Stomach (tissue), 9 donors: Measurements from ENCODE around the gene WDR62. TPM values are rescaled to one million over a fixed set of nuclear protein-coding genes. Genes with fewer than 3 reads are reported as not detected.
"Not testable (repeated sequence)": the region's sequence is repeated elsewhere in the genome, so short reads cannot be mapped to it uniquely, and the experiment has no call there.

ENCODE experiments used
- DNase-seq, 2 donors: peaks; one replicate each; pipeline versions ENCODE4 v3.0.0 to v3.0.0-alpha.2; 2013 to 2019
- H3K27ac ChIP-seq, 5 donors: fragments of 200-600 bp in 4 of 5; sonication (generic) in 4 of 5; one replicate each; pipeline ENCODE4 v1.5.1; 2013 to 2019; ENCODE audit warnings: mild to moderate bottlenecking in 1 of 5, moderate library complexity in 1 of 5
- H3K27me3 ChIP-seq, 3 donors: fragments of 200-600 bp; sonication (generic); one replicate each; pipeline ENCODE4 v1.5.1; 2017 to 2019; ENCODE audit warnings: mixed run types in 1 of 3
- H3K36me3 ChIP-seq, 4 donors: fragments of 200-600 bp; sonication (generic); 1 replicate in 3 of 4; 2 replicates in 1 of 4; pipeline ENCODE4 v1.5.1; 2016 to 2019
- H3K4me1 ChIP-seq, 4 donors: fragments of 200-600 bp; sonication (generic); one replicate each; pipeline ENCODE4 v1.5.1; 2016 to 2019
- H3K4me3 ChIP-seq, 4 donors: fragments of 200-600 bp; sonication (generic) in 3 of 4; one replicate each; pipeline ENCODE4 v1.5.1; 2016 to 2019; ENCODE audit warnings: mild to moderate bottlenecking in 1 of 4
- H3K9me3 ChIP-seq, 4 donors: fragments of 200-600 bp; sonication (generic); one replicate each; pipeline ENCODE4 v1.5.1; 2016 to 2019
- EP300 ChIP-seq: sonication (generic); formaldehyde crosslinking; IDR thresholded peaks from one replicate; pipeline ENCODE4 v1.6.1; 2017; ENCODE audit warnings: antibody characterized with exemption
- POLR2A ChIP-seq, 4 donors: fragments of 450-650 bp; IDR thresholded peaks; one replicate each; pipeline ENCODE4 v1.6.1; 2016; ENCODE audit warnings: antibody characterized with exemption in 4 of 4, control low read depth in 2 of 4, mild to moderate bottlenecking in 1 of 4, moderate library complexity in 1 of 4
- POLR2AphosphoS5 ChIP-seq, 3 donors: sonication (generic); formaldehyde crosslinking; IDR thresholded peaks; one replicate each; pipeline ENCODE4 v1.6.1; 2016; ENCODE audit warnings: antibody characterized with exemption in 3 of 3
- WGBS, 5 donors: extraction: QIAGEN DNeasy Blood & Tissue Kit in 3 of 5; methylation state at CpG; one replicate each; pipeline versions ENCODE4 v1.1.5 to v1.1.7; 2013 to 2018; 5-methylcytosine and 5-hydroxymethylcytosine counted together
- intact Hi-C: fragments of 100-400 bp; cut with DNase I; formaldehyde crosslinking; loops from one replicate; pipeline ENCODE4 v1.15.1; 2023; ENCODE audit warnings: low total_unique reads
- polyA plus RNA-seq, 3 donors: library from polyadenylated mRNA; stranded (reverse); fragments of 200-250 nt; gene quantifications; one replicate each; pipeline ENCODE4 v1.2.3, GENCODE V29; 2013
- total RNA-seq, 5 donors: library from RNA; depleted of rRNA; stranded (reverse); fragments of >200 nt; gene quantifications; one replicate each; pipeline versions ENCODE4 v1.1.0 to v1.2.3, GENCODE V29; 2014 to 2016
- TF ChIP-seq, protein P1 (sequence below), 7 experiments: fragments of 450-650 bp in 4 of 7; fragments of 200-600 bp in 3 of 7; sonication (generic) in 3 of 7; IDR thresholded peaks; one replicate each; pipeline ENCODE4 v1.5.1; 2016 to 2019; ENCODE audit warnings: antibody characterized with exemption in 7 of 7, control low read depth in 2 of 7, mild to moderate bottlenecking in 1 of 7
- donor health status: healthy with polysubstance abuse.
- donor health status: Bipolar disorder and iron deficiency.
- donor health status: healthy.

Gene WDR62
- total and polyA plus RNA-seq, 8 donors: 0.29 to 15.2 (median 1.8) TPM

DNA sequence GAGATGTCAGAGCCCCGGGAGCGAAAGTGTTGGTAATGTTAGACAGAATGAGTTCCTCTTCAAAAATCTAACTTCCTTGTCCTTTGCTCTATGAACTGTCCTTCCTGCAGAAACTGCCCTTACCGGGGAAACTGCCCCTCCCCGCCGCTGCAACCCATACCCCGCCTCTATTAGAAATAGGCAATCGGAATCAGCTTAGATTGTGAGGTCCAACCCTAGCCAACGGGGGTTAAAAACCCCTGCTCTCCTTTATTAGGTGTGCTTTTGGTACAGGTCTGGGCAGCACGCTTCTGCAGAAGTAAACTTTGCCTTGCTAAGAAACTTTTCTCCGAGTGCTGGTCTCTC, 73.7 kb downstream of the WDR62 start:
- Histone ChIP-seq H3K4me3 (peak overlapping the region; percentile 38 to 47 (median 46)), H3K36me3 (peaks cover 12 to 29% (median 27%) of the 10 kb centered on the region in 4 donors), H3K4me1 (peaks cover 9 to 51% (median 18%) of the 10 kb centered on the region in 4 donors), H3K27ac (peak overlapping the region; percentile 86 to 94 (median 90)), H3K27me3 (no peaks in the 10 kb centered on the region), H3K9me3 (no peaks in the 10 kb centered on the region)
- intact Hi-C loops: no loop called here
- no peak for DNase-seq
- TF ChIP-seq, protein P1, sequence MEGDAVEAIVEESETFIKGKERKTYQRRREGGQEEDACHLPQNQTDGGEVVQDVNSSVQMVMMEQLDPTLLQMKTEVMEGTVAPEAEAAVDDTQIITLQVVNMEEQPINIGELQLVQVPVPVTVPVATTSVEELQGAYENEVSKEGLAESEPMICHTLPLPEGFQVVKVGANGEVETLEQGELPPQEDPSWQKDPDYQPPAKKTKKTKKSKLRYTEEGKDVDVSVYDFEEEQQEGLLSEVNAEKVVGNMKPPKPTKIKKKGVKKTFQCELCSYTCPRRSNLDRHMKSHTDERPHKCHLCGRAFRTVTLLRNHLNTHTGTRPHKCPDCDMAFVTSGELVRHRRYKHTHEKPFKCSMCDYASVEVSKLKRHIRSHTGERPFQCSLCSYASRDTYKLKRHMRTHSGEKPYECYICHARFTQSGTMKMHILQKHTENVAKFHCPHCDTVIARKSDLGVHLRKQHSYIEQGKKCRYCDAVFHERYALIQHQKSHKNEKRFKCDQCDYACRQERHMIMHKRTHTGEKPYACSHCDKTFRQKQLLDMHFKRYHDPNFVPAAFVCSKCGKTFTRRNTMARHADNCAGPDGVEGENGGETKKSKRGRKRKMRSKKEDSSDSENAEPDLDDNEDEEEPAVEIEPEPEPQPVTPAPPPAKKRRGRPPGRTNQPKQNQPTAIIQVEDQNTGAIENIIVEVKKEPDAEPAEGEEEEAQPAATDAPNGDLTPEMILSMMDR (IDR thresholded peaks at IDR 0.05): no peak
- TF ChIP-seq POLR2AphosphoS5 (IDR thresholded peaks at IDR 0.05): no peak
- no peak for TF ChIP-seq POLR2A (IDR thresholded peaks at IDR 0.05)
- no peak for TF ChIP-seq EP300
- WGBS, 5 donors: 7 to 13% (median 9%) methylated on average over 10 of the region's 10 CpGs

DNA sequence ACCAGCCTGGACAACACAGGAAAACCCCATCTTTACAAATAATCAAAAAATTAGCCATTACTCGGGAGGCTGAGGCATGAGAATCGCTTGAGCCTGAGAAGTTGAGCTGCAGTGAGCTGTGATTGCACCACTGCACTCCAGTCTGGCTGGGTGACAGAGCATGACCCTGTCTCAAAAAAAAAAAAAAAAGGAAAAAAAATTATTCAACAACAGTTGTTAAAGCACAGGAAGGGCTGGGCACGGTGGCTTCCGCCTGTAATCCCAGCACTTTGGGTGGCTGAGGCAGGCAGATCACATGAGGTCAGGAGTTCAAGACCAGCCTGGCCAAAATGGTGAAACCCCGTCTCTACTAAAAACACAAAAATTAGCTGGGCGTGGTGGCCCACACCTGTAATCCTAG, 76.5 kb downstream of the WDR62 start:
- DNase-seq, H3K36me3 ChIP-seq, H3K9me3 ChIP-seq, H3K27ac ChIP-seq, intact Hi-C loops, H3K4me3 ChIP-seq, H3K27me3 ChIP-seq: not testable (repeated sequence)
- H3K4me1 ChIP-seq: peaks cover 10 to 56% (median 20%) of the 10 kb centered on the region in 4 donors
- WGBS, 5 donors: 70 to 79% (median 75%) methylated on average over 6 of the region's 6 CpGs

DNA sequence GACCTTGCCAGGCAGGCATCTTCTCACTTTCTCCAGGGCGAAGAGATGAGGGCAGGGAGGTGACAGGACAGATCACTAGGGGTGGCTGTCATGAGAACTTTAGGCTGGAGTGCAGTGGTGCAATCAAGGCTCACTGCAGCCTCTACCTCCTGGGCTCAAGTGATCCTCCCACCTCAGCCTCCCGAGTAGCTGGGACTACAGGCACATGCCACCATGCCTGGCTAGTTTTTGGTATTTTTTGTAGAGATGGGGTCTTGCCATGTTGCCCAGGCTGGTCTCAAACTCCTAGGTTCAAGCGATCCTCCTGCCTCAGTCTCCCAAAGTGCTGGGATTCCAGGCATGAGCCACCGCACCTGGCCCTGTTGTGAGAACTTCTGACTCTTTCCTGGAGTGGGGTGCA, 80.2 kb downstream of the WDR62 start:
- intact Hi-C loops, H3K27ac ChIP-seq, H3K36me3 ChIP-seq, H3K9me3 ChIP-seq, DNase-seq, H3K27me3 ChIP-seq, H3K4me3 ChIP-seq: not testable (repeated sequence)
- peaks cover 7 to 63% (median 33%) of the 10 kb centered on the region in 4 donors for H3K4me1 ChIP-seq
- 86 to 95% (median 92%) methylated on average over 3 to 4 of the region's 4 CpGs for WGBS, 5 donors

DNA sequence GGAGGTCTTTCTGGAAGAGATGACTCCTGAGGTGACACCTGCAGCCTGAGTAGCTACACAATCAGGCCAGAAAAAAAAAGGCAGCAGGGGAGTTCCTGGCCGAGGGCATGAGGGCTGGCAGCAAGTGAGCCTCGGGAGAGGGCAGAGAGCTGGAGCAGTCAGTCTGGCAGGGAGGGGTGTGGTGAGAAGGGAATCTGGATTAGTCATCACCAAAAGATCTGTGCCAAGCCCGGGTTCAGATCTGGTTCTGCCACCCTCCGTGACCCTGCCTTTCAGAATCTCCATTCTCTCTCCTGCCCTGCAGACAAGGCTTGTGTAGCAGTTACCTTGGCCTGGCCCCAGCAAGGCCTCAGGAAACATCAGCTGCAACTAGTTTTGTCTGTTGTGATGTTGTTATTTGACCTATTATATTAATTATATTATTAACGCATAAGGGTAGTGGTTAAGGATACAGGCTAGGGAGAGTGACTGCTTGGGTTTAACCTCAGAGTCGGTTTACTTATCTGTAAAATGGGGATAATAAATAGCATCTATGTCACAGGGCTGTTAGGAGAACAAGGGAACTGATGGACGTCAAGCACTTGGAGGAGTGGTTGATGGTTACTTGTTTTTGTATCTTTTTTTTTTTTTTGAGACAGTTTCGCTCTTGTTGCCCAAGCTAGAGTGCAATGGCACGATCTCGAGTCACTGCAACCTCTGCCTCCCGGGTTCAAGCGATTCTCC, 82.4 kb downstream of the WDR62 start:
- TF ChIP-seq, protein P1 (IDR thresholded peaks at IDR 0.05): no peak
- TF ChIP-seq POLR2A (IDR thresholded peaks at IDR 0.05) (no peak), POLR2AphosphoS5 (IDR thresholded peaks at IDR 0.05) (peak in 2 of 3 donors; percentile 68 to 72)
- Histone ChIP-seq H3K4me1 (peaks cover 16 to 54% (median 41%) of the 10 kb centered on the region in 4 donors), H3K36me3 (peaks cover 2 to 8% (median 3%) of the 10 kb centered on the region in 4 donors), H3K27ac (peak overlapping the region; percentile 75 to 85 (median 84)), H3K9me3 (no peaks in the 10 kb centered on the region), H3K4me3 (peak overlapping the region in 2 of 4 donors; percentile 4 to 5), H3K27me3 (no peaks in the 10 kb centered on the region)
- DNase-seq: peak; percentile 80 to 83
- WGBS, 5 donors: 48 to 54% (median 52%) methylated on average over 12 of the region's 12 CpGs
- intact Hi-C loops: no loop called here

DNA sequence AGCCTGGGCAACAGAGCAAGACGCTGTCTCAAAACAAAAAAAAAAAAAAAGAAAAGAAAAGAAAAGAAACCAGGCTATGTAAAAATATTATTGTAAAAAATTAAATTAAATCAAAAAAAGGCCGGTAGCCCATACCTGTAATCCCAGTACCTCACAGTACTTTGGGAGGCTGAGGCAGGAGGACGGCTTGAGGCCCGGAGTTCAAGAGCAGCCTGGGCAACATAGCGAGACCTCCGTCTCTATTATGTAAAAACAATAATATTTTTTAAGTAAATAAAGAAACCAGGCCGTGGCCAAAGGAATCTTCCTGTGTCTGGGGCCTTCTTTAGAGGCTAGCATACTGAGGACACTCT, 84.4 kb downstream of the WDR62 start:
- peaks cover 16 to 51% (median 41%) of the 10 kb centered on the region in 4 donors for H3K4me1 ChIP-seq
- peak overlapping the region; percentile 95 to 99 (median 98) for H3K27ac ChIP-seq
- H3K4me3 ChIP-seq: peak overlapping the region; percentile 64 to 85 (median 80)
- WGBS, 5 donors: 41 to 54% (median 50%) methylated on average over 7 of the region's 7 CpGs
- H3K9me3 ChIP-seq: no peaks in the 10 kb centered on the region
- no peak for DNase-seq
- peaks cover 14 to 27% (median 22%) of the 10 kb centered on the region in 4 donors for H3K36me3 ChIP-seq
- H3K27me3 ChIP-seq: no peaks in the 10 kb centered on the region
- intact Hi-C loops: no loop called here
- TF ChIP-seq, protein P1 (IDR thresholded peaks at IDR 0.05): no peak
- no peak for TF ChIP-seq EP300
- TF ChIP-seq POLR2AphosphoS5 (IDR thresholded peaks at IDR 0.05): no peak
- no peak for TF ChIP-seq POLR2A (IDR thresholded peaks at IDR 0.05)
